Measurements from ENCODE around the gene CSH2.
A peak's percentile ranks its signal among the peaks of the same experiment; 100 is the strongest.
"Not testable (repeated sequence)": the region's sequence is repeated elsewhere in the genome, so short reads cannot be mapped to it uniquely, and the experiment has no call there.

Gene CSH2

GRCh38 chr17:63855185-63855584, 18.3 kb downstream of the CSH2 start:
- no peak for DNase-seq (ENCODE audit: low read depth in 2 of 2)

GRCh38 chr17:63854709-63855108, 18.8 kb downstream of the CSH2 start:
- DNase-seq (ENCODE audit: low read depth in 2 of 2) = no peak

GRCh38 chr17:63853260-63853659, 20.2 kb downstream of the CSH2 start:
- no peak for DNase-seq (ENCODE audit: low read depth in 2 of 2)

- no peak for DNase-seq (ENCODE audit: low read depth in 2 of 2)
Measured at GRCh38 chr17:63850401-63850800, 23.1 kb downstream of the CSH2 start.

- peak; percentile 91 to 93 for DNase-seq (ENCODE audit: low read depth in 2 of 2)
Measured at GRCh38 chr17:63848834-63849689, 24.4 kb downstream of the CSH2 start.

- DNase-seq (ENCODE audit: low read depth in 2 of 2) = no peak
Measured at GRCh38 chr17:63847525-63848249, 25.8 kb downstream of the CSH2 start.

GRCh38 chr17:63845509-63845908, 28.0 kb downstream of the CSH2 start:
- no peak for DNase-seq (ENCODE audit: low read depth in 2 of 2)

GRCh38 chr17:63843910-63844677, 29.4 kb downstream of the CSH2 start:
- DNase-seq (ENCODE audit: low read depth in 2 of 2) = no peak

- DNase-seq (ENCODE audit: low read depth in 2 of 2) = not testable (repeated sequence)
Measured at GRCh38 chr17:63843387-63843888, 30.0 kb downstream of the CSH2 start.

- peak; percentile 98 for DNase-seq (ENCODE audit: low read depth in 2 of 2)
Measured at GRCh38 chr17:63842540-63843386, 30.7 kb downstream of the CSH2 start, which contains the start of gene SMARCD2. Gene SMARCD2, minus strand, starts transcription at chr17:63842685. Its CDS starts 11 bp downstream, at chr17:63842674.

- DNase-seq (ENCODE audit: low read depth in 2 of 2) = no peak
Measured at GRCh38 chr17:63842173-63842539, 31.3 kb downstream of the CSH2 start.

GRCh38 chr17:63841350-63842172, 31.9 kb downstream of the CSH2 start:
- DNase-seq (ENCODE audit: low read depth in 2 of 2) = no peak

GRCh38 chr17:63840591-63841349, 32.7 kb downstream of the CSH2 start:
- no peak for DNase-seq (ENCODE audit: low read depth in 2 of 2)

- DNase-seq (ENCODE audit: low read depth in 2 of 2) = no peak
Measured at GRCh38 chr17:63838631-63839171, 34.8 kb downstream of the CSH2 start.

GRCh38 chr17:63837962-63838600, 35.4 kb downstream of the CSH2 start:
- no peak for DNase-seq (ENCODE audit: low read depth in 2 of 2)

GRCh38 chr17:63837480-63837879, 36.0 kb downstream of the CSH2 start:
- DNase-seq (ENCODE audit: low read depth in 2 of 2) = no peak

- DNase-seq (ENCODE audit: low read depth in 2 of 2) = no peak
Measured at GRCh38 chr17:63836811-63837210, 36.7 kb downstream of the CSH2 start.

- DNase-seq (ENCODE audit: low read depth in 2 of 2) = no peak
Measured at GRCh38 chr17:63835167-63835720, 38.2 kb downstream of the CSH2 start.
